Heart right ventricle (tissue), 16 donors: ENCODE data around the gene LRRC71. TPM values are rescaled to one million over a fixed set of nuclear protein-coding genes. Genes with fewer than 3 reads are reported as not detected.

Experiments used
- ATAC-seq, 8 donors: fragments of 200-7000 bp; cut with Tn5 transposase; one replicate each; pipeline ENCODE4 v1.9.1; 2020; ENCODE audit warnings: mild to moderate bottlenecking in 8 of 8, moderate library complexity in 8 of 8, moderate number of reproducible peaks in 1 of 8
- DNase-seq, 2 donors: peaks; one replicate each; pipeline ENCODE4 v3.0.0-alpha.2; 2020
- H3K27ac ChIP-seq, 10 donors: fragments of 200-600 bp; sonication (generic) in 2 of 10; one replicate each; pipeline versions ENCODE4 v1.5.0 to v1.8.0; 2020 to 2022; ENCODE audit warnings: mild to moderate bottlenecking in 3 of 10
- H3K27me3 ChIP-seq, 7 donors: fragments of 200-600 bp; one replicate each; pipeline ENCODE4 v1.8.0; 2021 to 2022; ENCODE audit warnings: mild to moderate bottlenecking in 2 of 7
- H3K36me3 ChIP-seq, 9 donors: fragments of 200-600 bp; sonication (generic) in 1 of 9; one replicate each; pipeline versions ENCODE4 v1.5.0 to v1.8.0; 2020 to 2022; ENCODE audit warnings: mild to moderate bottlenecking in 2 of 9
- H3K4me1 ChIP-seq, 9 donors: fragments of 200-600 bp; sonication (generic) in 1 of 9; one replicate each; pipeline versions ENCODE4 v1.5.0 to v1.8.0; 2020 to 2022; ENCODE audit warnings: mild to moderate bottlenecking in 4 of 9
- H3K4me3 ChIP-seq, 10 donors: fragments of 200-600 bp; sonication (generic) in 2 of 10; one replicate each; pipeline versions ENCODE4 v1.5.0 to v1.8.0; 2020 to 2022; ENCODE audit warnings: mild to moderate bottlenecking in 7 of 10, moderate library complexity in 2 of 10
- H3K9me3 ChIP-seq, 11 donors: fragments of 200-600 bp in 10 of 11; sonication (generic) in 2 of 11; one replicate each; pipeline versions ENCODE4 v1.5.0 to v1.8.0; 2013 to 2022; ENCODE audit warnings: mild to moderate bottlenecking in 2 of 11, control low read depth in 1 of 11, moderate library complexity in 1 of 11
- CTCF ChIP-seq, 9 donors: fragments of 200-600 bp; sonication (generic) in 2 of 9; IDR thresholded peaks; one replicate each; pipeline versions ENCODE4 v1.5.0 to v1.8.0; 2021 to 2022; ENCODE audit warnings: antibody characterized with exemption in 9 of 9, mild to moderate bottlenecking in 5 of 9, moderate library complexity in 1 of 9
- WGBS, 2 donors: extraction: QIAGEN DNeasy Blood & Tissue Kit; methylation state at CpG; one replicate each; pipeline ENCODE4 v1.1.7; 2013; ENCODE audit warnings: inconsistent platforms in 1 of 2; 5-methylcytosine and 5-hydroxymethylcytosine counted together
- intact Hi-C, 10 donors: fragments of 100-400 bp; cut with DNase I; formaldehyde crosslinking; loops; one replicate each; pipeline versions ENCODE4 v1.11.1 to v1.14.2; 2022
- polyA plus RNA-seq, 2 donors: library from polyadenylated mRNA; stranded (reverse); fragments of 200-250 nt; gene quantifications; one replicate each; pipeline ENCODE4 v1.2.3, GENCODE V29; 2013
- total RNA-seq, 10 donors: library from RNA; stranded (reverse); fragmentation: NEBNext Ultra II Directional in 3 of 10; extraction: Animal tissue kit (Norgen Biotek cat#: 25700) in 3 of 10; gene quantifications; one replicate each; pipeline versions ENCODE4 v1.2.1 to v1.2.4, GENCODE V29; 2021 to 2023
- donor health status: Arrhythmogenic right ventricular cardiomyopathy.
- donor health status: ischemic (EF 13 %, LVEDD 7.1; RV severe dilation, severe dysfunction).
- donor health status: healthy with polysubstance abuse.
- donor health status: DM: no; HTN: yes; CAD: no.
- donor health status: DM: no; HTN: no; CAD: no.
- donor health status: ischemic (EF 25% LVEDD 6.9; RV normal size, moderate dysfunction).
- donor health status: ischemic (EF 25% LVEDD 5.7; RV mildly dilated, moderate dysfunction).
- donor health status: healthy.
- donor health status: DM: yes; HTN: yes; CAD: no.
- donor health status: Ischemic cardiomyopathy.
- donor health status: ischemic (EF 35%, LVEDD 5.7; RV mildly dilated, moderate dysfunction).
- donor health status: nonischemic (EF 11% LVEDD 7.7; RV severe dilation, severe dysfunction).
- donor health status: DM: yes; HTN: yes; CAD: no.
- donor health status: PGD.
- donor health status: ischemic (EF 29% LVEDD 5.4; RV normal size, mild dysfunction).
- donor health status: nonischemic (EF 23%, LVEDD 6.1; RV moderate dilation, normal function).

The LRRC71 gene
- total and polyA plus RNA-seq, 12 donors: 0.06 to 0.51 (median 0.35) TPM; not detected in 7

- 94 to 96% methylated on average over 3 of the region's 3 CpGs for WGBS, 2 donors
- intact Hi-C loops: no loop called here
- DNase-seq (no peak), ATAC-seq (no peak)
- Histone ChIP-seq H3K9me3 (no peaks in the 10 kb centered on the region), H3K4me1 (no peaks in the 10 kb centered on the region), H3K36me3 (peaks cover 0 to 100% (median 80%) of the 10 kb centered on the region in 9 donors), H3K27me3 (no peaks in the 10 kb centered on the region), H3K4me3 (no peak overlapping the region), H3K27ac (no peak overlapping the region)
- TF ChIP-seq CTCF (IDR thresholded peaks at IDR 0.05): no peak
These were observed 23.3 kb downstream of the LRRC71 start for GRCh38 chr1:156943756-156944155.

GRCh38 chr1:156944268-156944667, 23.8 kb downstream of the LRRC71 start:
- Histone ChIP-seq H3K4me1 (no peaks in the 10 kb centered on the region), H3K27me3 (no peaks in the 10 kb centered on the region), H3K4me3 (no peak overlapping the region), H3K9me3 (no peaks in the 10 kb centered on the region), H3K36me3 (peaks cover 0 to 100% (median 80%) of the 10 kb centered on the region in 9 donors), H3K27ac (no peak overlapping the region)
- no peak for TF ChIP-seq CTCF (IDR thresholded peaks at IDR 0.05)
- ATAC-seq (no peak), DNase-seq (no peak)
- intact Hi-C loops: no loop called here
- 96 to 100% methylated on average over 1 of the region's 1 CpG for WGBS, 2 donors

GRCh38 chr1:156944848-156945247, 24.4 kb downstream of the LRRC71 start:
- DNase-seq: no peak

GRCh38 chr1:156945881-156946661, 25.6 kb downstream of the LRRC71 start:
- peaks cover 0 to 100% (median 77%) of the 10 kb centered on the region in 9 donors for H3K36me3 ChIP-seq

More at GRCh38 chr1:156944848-156945247, 24.4 kb downstream of the LRRC71 start:
- no peak for ATAC-seq
- H3K27ac ChIP-seq: no peak overlapping the region
- no peaks in the 10 kb centered on the region for H3K9me3 ChIP-seq
- peaks cover 0 to 100% (median 75%) of the 10 kb centered on the region in 9 donors for H3K36me3 ChIP-seq
- no peaks in the 10 kb centered on the region for H3K27me3 ChIP-seq
- WGBS, 2 donors: 97% methylated on average over 8 of the region's 8 CpGs
- intact Hi-C loops: no loop called here
- TF ChIP-seq CTCF (IDR thresholded peaks at IDR 0.05): no peak
- H3K4me1 ChIP-seq: no peaks in the 10 kb centered on the region
- no peak overlapping the region for H3K4me3 ChIP-seq

More at GRCh38 chr1:156945881-156946661, 25.6 kb downstream of the LRRC71 start:
- Histone ChIP-seq H3K27ac (no peak overlapping the region), H3K27me3 (no peaks in the 10 kb centered on the region), H3K9me3 (no peaks in the 10 kb centered on the region), H3K4me3 (no peak overlapping the region), H3K4me1 (no peaks in the 10 kb centered on the region)
- intact Hi-C loops: no loop called here
- DNase-seq (no peak), ATAC-seq (no peak)
- TF ChIP-seq CTCF (IDR thresholded peaks at IDR 0.05): no peak
- WGBS, 2 donors: 73% methylated on average over 11 of the region's 11 CpGs
